ENCODE data around the gene HOXD10.
A peak's percentile ranks its signal among the peaks of the same experiment; 100 is the strongest.

DNA sequence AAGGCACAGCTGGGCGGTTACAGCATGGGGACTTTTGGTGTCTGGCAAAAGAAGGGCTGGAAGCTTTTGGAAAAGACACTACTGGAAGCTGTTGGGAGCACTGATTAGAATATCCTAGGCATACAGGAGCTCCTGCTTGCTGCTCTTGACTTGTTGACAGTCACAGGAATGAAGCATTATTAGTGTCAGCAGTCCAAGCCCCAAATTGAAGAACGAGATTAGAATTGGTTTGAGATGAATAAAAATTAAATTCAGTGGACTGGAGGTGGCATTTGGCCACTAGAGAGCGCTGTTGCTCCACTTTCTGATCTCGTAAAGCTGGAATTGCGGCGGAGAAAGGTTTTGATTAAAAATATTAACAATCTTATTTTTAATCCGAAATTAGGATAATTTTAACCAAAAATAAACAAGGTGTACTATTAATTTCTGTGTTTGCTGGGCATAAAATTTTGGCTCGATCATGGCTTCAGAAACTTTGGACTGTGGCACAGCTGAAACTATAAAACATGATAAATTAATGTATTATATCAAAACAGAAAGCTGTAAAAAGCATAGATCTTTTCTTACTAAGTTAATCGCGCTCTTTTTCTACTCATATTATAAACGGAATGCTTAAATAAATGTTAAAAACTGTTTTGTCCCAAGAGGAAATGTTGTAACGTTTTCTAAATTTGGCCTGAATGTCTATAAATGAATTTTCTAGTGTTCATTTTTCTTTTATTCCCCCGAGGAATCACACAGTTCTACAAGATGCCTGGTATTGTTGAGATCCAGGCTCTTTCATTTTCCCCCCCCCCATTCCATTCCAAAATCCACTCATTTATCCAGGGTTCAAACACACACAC lies 10.6 kb downstream of the HOXD10 start:
- TF ChIP-seq CTCF (IDR thresholded peaks at IDR 0.05), result peak in 3 of 4 experiments; percentile 82 to 91 (median 83)
- TF ChIP-seq POLR2A (IDR thresholded peaks at IDR 0.05), result no peak
- TF ChIP-seq EP300 (IDR thresholded peaks at IDR 0.05), result no peak
- TF ChIP-seq POLR2AphosphoS5 (IDR thresholded peaks at IDR 0.05), result no peak

Measured in gastroesophageal sphincter (tissue), 3 donors.